H1 (cell line): Measurements from ENCODE around the gene VIPR1. TPM values are rescaled to one million over a fixed set of nuclear protein-coding genes. Genes with fewer than 3 reads are reported as not detected.

Experiments used
- EP300 ChIP-seq, 2 experiments: IDR thresholded peaks; 1 replicate in 1 of 2; 2 replicates in 1 of 2; pipeline ENCODE4 v1.6.1; 2011 to 2012; ENCODE audit warnings: low read depth in 2 of 2, low read length in 2 of 2, mild to moderate bottlenecking in 2 of 2, borderline replicate concordance in 1 of 2, inconsistent platforms in 1 of 2, moderate library complexity in 1 of 2
- YY1 ChIP-seq: IDR thresholded peaks from 2 replicates; pipeline ENCODE4 v1.6.1; 2011; ENCODE audit warnings: low read depth, mild to moderate bottlenecking, low read length
- polyA plus RNA-seq, 7 experiments: library from polyadenylated mRNA; depleted of rRNA in 3 of 7; stranded (reverse) in 5 of 7; unstranded in 2 of 7; fragments of >200 nt in 5 of 7; fragments of 200-250 nt in 2 of 7; gene quantifications; 1 replicate in 5 of 7; 2 replicates in 1 of 7; 4 replicates in 1 of 7; pipeline versions ENCODE4 v1.2.1 to v1.2.3, GENCODE V29; 2011 to 2013; ENCODE audit warnings: missing spikeins in 2 of 7, mixed read lengths in 2 of 7
- total RNA-seq: library from RNA; stranded (reverse); fragmentation: NEBNext Ultra II Directional; extraction: Animal tissue kit (Norgen Biotek cat#: 25700); gene quantifications from 2 replicates; pipeline ENCODE4 v1.2.1, GENCODE V29; 2021

VIPR1 gene
- total and polyA plus RNA-seq, 2 of the 8 experiments (the other 6 are each of a cell fraction or from before 2014, with no cell fraction given) = 7.8 to 10.1 TPM

GRCh38 chr3:42510325-42510724 lies 7.9 kb downstream of the VIPR1 start (continued):
- TF ChIP-seq EP300 (IDR thresholded peaks at IDR 0.05; ENCODE audit: borderline replicate concordance in 1 of 2, low read depth in 2 of 2, low read length in 2 of 2) (no peak), YY1 (no peak)
